Stimulated activated CD8-positive, alpha-beta memory T cell treated with anti-CD3 and anti-CD28 coated beads, Interleukin-12 subunit alpha, Interleukin-12 subunit beta, amount 100 ng/mL, for 24 hours (primary cell): Measurements from ENCODE around the gene COL7A1.
"Not testable (repeated sequence)": the region's sequence is repeated elsewhere in the genome, so short reads cannot be mapped to it uniquely, and the experiment has no call there.

ENCODE experiments used
- DNase-seq: peaks from one replicate; pipeline ENCODE4 v3.0.0-alpha.2; 2020; ENCODE audit errors: extremely low read depth

The COL7A1 gene

GRCh38 chr3:48543271-48543866 is 51.8 kb downstream of the COL7A1 start:
- DNase-seq = no peak

GRCh38 chr3:48538451-48538850 is 56.7 kb downstream of the COL7A1 start:
- DNase-seq = no peak

GRCh38 chr3:48536785-48537184 is 58.3 kb downstream of the COL7A1 start:
- DNase-seq = no peak

GRCh38 chr3:48536116-48536515 is 59.0 kb downstream of the COL7A1 start:
- no peak for DNase-seq

GRCh38 chr3:48535578-48535977 is 59.6 kb downstream of the COL7A1 start:
- no peak for DNase-seq

- no peak for DNase-seq
Measured at GRCh38 chr3:48532977-48533337, 62.2 kb downstream of the COL7A1 start.

GRCh38 chr3:48532271-48532976 is 62.7 kb downstream of the COL7A1 start:
- no peak for DNase-seq

GRCh38 chr3:48530701-48531100 is 64.4 kb downstream of the COL7A1 start:
- DNase-seq = not testable (repeated sequence)

- no peak for DNase-seq
Measured at GRCh38 chr3:48528754-48529153, 66.4 kb downstream of the COL7A1 start.

- DNase-seq = no peak
Measured at GRCh38 chr3:48528048-48528447, 67.1 kb downstream of the COL7A1 start.

GRCh38 chr3:48524970-48525369 is 70.2 kb downstream of the COL7A1 start:
- no peak for DNase-seq

GRCh38 chr3:48521635-48522034 is 73.5 kb downstream of the COL7A1 start:
- DNase-seq = no peak

GRCh38 chr3:48519277-48519643 is 75.9 kb downstream of the COL7A1 start:
- no peak for DNase-seq

GRCh38 chr3:48518638-48519276 is 76.4 kb downstream of the COL7A1 start:
- DNase-seq = no peak

- no peak for DNase-seq
Measured at GRCh38 chr3:48518069-48518468, 77.1 kb downstream of the COL7A1 start.

GRCh38 chr3:48516571-48516970 is 78.6 kb downstream of the COL7A1 start:
- DNase-seq = no peak

GRCh38 chr3:48514431-48515227 is 80.5 kb downstream of the COL7A1 start:
- no peak for DNase-seq
